ENCODE data around the gene GFPT2.

DNA sequence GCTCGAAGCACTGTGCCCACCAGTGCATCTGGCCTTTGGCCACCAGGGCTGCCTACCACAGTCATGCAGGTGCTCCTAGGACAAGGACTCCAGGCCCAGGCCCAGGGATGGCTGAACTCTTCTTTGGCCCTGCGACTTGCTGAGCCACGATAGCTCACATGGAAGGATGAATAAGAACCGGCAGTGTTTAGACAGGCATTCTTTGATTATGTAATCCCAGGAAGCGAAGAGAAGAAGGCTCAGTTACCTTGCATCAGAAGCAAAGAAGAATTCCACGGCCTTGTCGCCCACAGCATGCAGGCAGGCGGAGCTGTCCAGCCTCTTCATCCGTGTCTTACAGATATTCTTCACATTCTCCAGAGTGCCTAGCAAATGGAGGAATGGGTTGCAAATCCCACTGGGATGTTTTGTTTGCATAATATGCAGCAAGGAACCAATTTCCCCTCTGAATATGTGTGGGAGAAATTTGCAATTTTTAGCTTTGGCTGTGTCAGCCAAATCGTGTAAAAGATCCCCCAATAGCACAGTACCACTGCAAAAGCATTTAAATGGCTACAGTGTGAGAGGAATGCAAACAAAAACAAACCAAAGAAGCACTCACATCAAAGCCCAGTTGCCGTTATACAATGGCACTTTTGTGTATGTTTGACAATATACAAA, 29.1 kb downstream of the GFPT2 start:
- TF ChIP-seq, protein P1, sequence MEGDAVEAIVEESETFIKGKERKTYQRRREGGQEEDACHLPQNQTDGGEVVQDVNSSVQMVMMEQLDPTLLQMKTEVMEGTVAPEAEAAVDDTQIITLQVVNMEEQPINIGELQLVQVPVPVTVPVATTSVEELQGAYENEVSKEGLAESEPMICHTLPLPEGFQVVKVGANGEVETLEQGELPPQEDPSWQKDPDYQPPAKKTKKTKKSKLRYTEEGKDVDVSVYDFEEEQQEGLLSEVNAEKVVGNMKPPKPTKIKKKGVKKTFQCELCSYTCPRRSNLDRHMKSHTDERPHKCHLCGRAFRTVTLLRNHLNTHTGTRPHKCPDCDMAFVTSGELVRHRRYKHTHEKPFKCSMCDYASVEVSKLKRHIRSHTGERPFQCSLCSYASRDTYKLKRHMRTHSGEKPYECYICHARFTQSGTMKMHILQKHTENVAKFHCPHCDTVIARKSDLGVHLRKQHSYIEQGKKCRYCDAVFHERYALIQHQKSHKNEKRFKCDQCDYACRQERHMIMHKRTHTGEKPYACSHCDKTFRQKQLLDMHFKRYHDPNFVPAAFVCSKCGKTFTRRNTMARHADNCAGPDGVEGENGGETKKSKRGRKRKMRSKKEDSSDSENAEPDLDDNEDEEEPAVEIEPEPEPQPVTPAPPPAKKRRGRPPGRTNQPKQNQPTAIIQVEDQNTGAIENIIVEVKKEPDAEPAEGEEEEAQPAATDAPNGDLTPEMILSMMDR (IDR thresholded peaks at IDR 0.05): no peak
- no peak for TF ChIP-seq POLR2A (IDR thresholded peaks at IDR 0.05)
